Measurements from ENCODE around the gene TPPP3. TPM values are rescaled to one million over a fixed set of nuclear protein-coding genes. Genes with fewer than 3 reads are reported as not detected.
A peak's percentile ranks its signal among the peaks of the same experiment; 100 is the strongest.

Gene TPPP3
- total and polyA plus RNA-seq, 3 donors from 2014 or later: 9.5 to 67.6 (median 17.5) TPM

- Histone ChIP-seq H3K36me3 (ENCODE audit: low read depth, missing control alignments) (no peaks in the 10 kb centered on the region), H3K9me3 (no peaks in the 10 kb centered on the region), H3K27ac (no peak overlapping the region), H3K27me3 (no peaks in the 10 kb centered on the region), H3K4me3 (no peak overlapping the region), H3K4me1 (peaks cover 30% of the 10 kb centered on the region)
- WGBS, 2 donors: 72 to 80% methylated on average over 7 to 12 of the region's 13 CpGs
- intact Hi-C loops (cut with DNase I; ENCODE audit: low total_unique reads): no loop called here
- DNase-seq: no peak
- TF ChIP-seq POLR2A (IDR thresholded peaks at IDR 0.05): no peak
- TF ChIP-seq, protein P1, sequence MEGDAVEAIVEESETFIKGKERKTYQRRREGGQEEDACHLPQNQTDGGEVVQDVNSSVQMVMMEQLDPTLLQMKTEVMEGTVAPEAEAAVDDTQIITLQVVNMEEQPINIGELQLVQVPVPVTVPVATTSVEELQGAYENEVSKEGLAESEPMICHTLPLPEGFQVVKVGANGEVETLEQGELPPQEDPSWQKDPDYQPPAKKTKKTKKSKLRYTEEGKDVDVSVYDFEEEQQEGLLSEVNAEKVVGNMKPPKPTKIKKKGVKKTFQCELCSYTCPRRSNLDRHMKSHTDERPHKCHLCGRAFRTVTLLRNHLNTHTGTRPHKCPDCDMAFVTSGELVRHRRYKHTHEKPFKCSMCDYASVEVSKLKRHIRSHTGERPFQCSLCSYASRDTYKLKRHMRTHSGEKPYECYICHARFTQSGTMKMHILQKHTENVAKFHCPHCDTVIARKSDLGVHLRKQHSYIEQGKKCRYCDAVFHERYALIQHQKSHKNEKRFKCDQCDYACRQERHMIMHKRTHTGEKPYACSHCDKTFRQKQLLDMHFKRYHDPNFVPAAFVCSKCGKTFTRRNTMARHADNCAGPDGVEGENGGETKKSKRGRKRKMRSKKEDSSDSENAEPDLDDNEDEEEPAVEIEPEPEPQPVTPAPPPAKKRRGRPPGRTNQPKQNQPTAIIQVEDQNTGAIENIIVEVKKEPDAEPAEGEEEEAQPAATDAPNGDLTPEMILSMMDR (IDR thresholded peaks at IDR 0.05): no peak
Measured at GRCh38 chr16:67395458-67396158, 2.3 kb upstream of the TPPP3 start.

- WGBS, 2 donors: 71 to 73% methylated on average over 10 of the region's 10 CpGs
- no peak for DNase-seq
- peak overlapping the region in 1 of 2 donors; percentile 8 for H3K4me3 ChIP-seq
- H3K36me3 ChIP-seq (ENCODE audit: low read depth, missing control alignments): no peaks in the 10 kb centered on the region
- no peaks in the 10 kb centered on the region for H3K27me3 ChIP-seq
- H3K27ac ChIP-seq: no peak overlapping the region
- peaks cover 30% of the 10 kb centered on the region for H3K4me1 ChIP-seq
- TF ChIP-seq POLR2A (IDR thresholded peaks at IDR 0.05): no peak
- TF ChIP-seq, protein P1 (IDR thresholded peaks at IDR 0.05): no peak
- no peaks in the 10 kb centered on the region for H3K9me3 ChIP-seq
- intact Hi-C loops (cut with DNase I; ENCODE audit: low total_unique reads): no loop called here
Measured at GRCh38 chr16:67395105-67395457, 1.8 kb upstream of the TPPP3 start.

DNA sequence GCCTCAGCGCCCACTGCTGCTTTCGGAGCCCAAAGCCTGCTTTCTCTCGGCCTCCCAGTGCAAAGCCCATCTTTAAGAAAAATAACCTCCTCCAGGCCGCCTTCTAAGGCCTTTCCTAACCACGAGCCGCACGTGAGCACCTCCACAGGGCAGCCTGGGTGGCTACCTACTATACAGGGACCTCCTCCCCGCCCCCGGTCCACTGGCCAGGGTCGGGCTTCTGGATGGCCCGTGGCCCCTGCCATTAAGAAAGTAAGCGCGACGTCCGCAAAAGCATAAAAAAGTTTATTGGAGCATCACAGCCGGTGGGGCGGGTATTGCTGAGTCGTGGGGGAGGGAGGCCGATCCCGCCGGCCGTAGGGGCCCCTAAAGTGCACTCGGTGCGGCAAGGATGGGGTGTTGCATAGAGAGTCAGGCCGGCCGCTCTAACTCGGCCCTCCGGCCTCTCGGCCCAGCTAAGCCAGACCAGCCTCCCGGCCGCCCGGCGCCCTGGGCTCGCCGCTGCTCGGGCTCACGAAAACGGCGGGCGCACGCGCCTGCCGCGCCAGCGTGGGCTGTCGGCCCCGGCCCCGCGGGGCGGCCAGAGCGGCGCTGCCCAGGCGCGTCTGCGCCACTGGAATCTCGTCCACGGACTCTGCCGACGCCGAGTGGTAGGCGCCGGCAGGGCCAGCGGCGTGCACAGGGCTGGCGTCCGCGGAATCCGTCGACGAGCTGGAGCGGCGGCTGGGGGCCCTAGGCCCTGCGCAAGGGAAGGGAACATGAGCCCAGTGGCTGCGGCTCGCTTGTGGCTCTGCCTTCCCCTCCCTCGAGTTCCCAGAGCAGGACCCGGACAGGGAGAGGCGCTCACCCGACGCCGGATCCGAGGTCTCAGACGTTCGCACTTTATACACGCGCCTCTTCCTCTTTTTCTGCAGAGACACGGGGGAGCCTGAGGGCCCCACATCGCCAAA is 1.1 kb upstream of the TPPP3 start:
- intact Hi-C loops (cut with DNase I; ENCODE audit: low total_unique reads): no loop called here
- peaks cover 30% of the 10 kb centered on the region for H3K4me1 ChIP-seq
- peak overlapping the region; percentile 2 to 41 for H3K4me3 ChIP-seq
- DNase-seq: no peak
- no peaks in the 10 kb centered on the region for H3K36me3 ChIP-seq (ENCODE audit: low read depth, missing control alignments)
- WGBS, 2 donors: 40 to 46% methylated on average over 30 to 88 of the region's 88 CpGs
- peak overlapping the region; percentile 1 to 2 for H3K27ac ChIP-seq
- no peaks in the 10 kb centered on the region for H3K27me3 ChIP-seq
- TF ChIP-seq POLR2A (IDR thresholded peaks at IDR 0.05): no peak
- TF ChIP-seq, protein P1 (IDR thresholded peaks at IDR 0.05): no peak
- H3K9me3 ChIP-seq: no peaks in the 10 kb centered on the region

DNA sequence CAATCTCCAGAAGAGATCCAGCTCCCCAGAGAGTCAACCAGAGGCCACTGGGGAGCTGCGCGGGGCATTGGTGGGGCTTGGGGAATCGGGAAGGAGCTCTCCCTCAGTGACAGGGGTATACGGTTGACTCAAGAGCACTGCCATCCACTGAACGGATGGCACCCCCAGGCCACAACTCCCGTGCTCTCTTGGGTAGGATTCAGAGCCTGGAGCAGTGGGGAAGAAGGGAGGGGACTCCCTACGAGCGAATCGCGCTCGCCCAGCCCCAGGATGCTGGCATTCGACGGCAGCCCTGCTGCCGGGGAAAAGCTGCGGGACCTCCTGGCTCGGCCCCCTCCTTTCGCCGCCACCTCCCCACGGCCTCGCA is 473 bp upstream of the TPPP3 start:
- H3K27me3 ChIP-seq: no peaks in the 10 kb centered on the region
- DNase-seq: no peak
- peaks cover 30% of the 10 kb centered on the region for H3K4me1 ChIP-seq
- no peaks in the 10 kb centered on the region for H3K36me3 ChIP-seq (ENCODE audit: low read depth, missing control alignments)
- H3K4me3 ChIP-seq: peak overlapping the region; percentile 2 to 41
- intact Hi-C loops (cut with DNase I; ENCODE audit: low total_unique reads): no loop called here
- 3 to 19% methylated on average over 13 to 20 of the region's 20 CpGs for WGBS, 2 donors
- H3K9me3 ChIP-seq: no peaks in the 10 kb centered on the region
- peak overlapping the region; percentile 1 to 2 for H3K27ac ChIP-seq
- TF ChIP-seq POLR2A (IDR thresholded peaks at IDR 0.05): no peak
- TF ChIP-seq, protein P1 (IDR thresholded peaks at IDR 0.05): no peak
